GM12892 (cell line): ENCODE data around the gene MGAT4A.

Experiments
- POLR2A ChIP-seq: IDR thresholded peaks from 2 replicates; pipeline ENCODE4 v1.6.1; 2011; ENCODE audit warnings: low read depth, low read length, control low read depth
- TAF1 ChIP-seq: IDR thresholded peaks from 2 replicates; pipeline ENCODE4 v1.6.1; 2011; ENCODE audit warnings: low read depth, mild to moderate bottlenecking, control low read depth, low read length, borderline replicate concordance

DNA sequence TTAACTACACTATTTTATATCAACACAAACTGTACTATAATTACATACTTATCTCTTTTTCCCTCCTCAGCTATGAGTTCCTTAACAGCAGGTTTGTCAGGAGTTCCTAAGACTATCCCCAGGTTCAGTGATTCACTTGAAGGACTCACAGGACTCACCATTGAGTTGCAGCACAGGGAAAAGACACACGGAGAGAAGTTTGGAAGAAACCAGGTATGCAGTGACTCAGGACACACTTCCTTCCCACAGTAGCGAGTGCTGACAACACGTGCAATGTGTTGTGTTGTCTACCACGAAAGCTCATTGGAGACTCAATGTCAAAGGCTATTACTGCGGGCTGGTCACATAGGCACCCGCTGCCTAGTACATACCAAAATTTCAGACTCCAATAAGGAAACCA is 32.0 kb downstream of the MGAT4A start:
- TF ChIP-seq POLR2A (no peak), TAF1 (no peak)
